IMR-90 (cell line): ENCODE data around the gene RAB39A.

Experiments
- BHLHE40 ChIP-seq: fragments of 150-350 bp; IDR thresholded peaks from 2 replicates; pipeline ENCODE4 v1.6.1; 2016; ENCODE audit warnings: mild to moderate bottlenecking, low read depth, low read length
- CEBPB ChIP-seq: IDR thresholded peaks from 2 replicates; pipeline ENCODE4 v1.6.1; 2012; ENCODE audit warnings: low read depth, low read length, improper control_type of control experiment
- POLR2A ChIP-seq: IDR thresholded peaks from 2 replicates; pipeline ENCODE4 v1.6.1; 2012; ENCODE audit warnings: mild to moderate bottlenecking, low read depth, low read length
- TF ChIP-seq, protein P1 (sequence below): conservative IDR thresholded peaks from 2 replicates; pipeline ENCODE4 v1.5.1; 2012; ENCODE audit warnings: mild to moderate bottlenecking, low read depth, low read length, improper control_type of control experiment
- TF ChIP-seq, protein P2 (sequence below): fragments of 150-350 bp; IDR thresholded peaks from 2 replicates; pipeline ENCODE4 v1.6.1; 2016; ENCODE audit warnings: low read depth, mild to moderate bottlenecking, low read length, moderate library complexity, borderline replicate concordance

DNA sequence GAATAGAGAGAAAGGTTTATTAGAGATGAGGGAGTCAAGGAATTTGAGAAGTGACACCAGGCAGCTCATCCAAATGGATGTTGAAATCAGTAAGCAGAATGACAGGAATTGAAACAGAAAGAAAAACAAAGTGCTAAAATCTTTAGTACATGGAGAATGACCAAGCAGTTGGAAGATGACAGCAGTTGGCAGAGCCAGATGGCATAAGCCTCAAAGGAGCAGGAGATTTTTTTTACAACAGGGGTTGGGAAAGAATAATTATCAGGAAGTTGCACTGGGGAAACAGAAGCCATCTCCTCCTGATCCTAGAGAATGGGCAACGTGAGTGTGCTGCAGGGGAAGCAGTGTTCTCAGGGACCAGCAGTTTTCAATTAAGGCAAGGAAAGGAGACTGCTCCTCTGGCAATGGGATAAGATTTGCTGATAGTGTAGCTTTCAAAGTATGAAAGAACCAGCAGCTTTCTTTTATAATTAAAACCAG, 28.9 kb downstream of the RAB39A start:
- TF ChIP-seq, protein P1, sequence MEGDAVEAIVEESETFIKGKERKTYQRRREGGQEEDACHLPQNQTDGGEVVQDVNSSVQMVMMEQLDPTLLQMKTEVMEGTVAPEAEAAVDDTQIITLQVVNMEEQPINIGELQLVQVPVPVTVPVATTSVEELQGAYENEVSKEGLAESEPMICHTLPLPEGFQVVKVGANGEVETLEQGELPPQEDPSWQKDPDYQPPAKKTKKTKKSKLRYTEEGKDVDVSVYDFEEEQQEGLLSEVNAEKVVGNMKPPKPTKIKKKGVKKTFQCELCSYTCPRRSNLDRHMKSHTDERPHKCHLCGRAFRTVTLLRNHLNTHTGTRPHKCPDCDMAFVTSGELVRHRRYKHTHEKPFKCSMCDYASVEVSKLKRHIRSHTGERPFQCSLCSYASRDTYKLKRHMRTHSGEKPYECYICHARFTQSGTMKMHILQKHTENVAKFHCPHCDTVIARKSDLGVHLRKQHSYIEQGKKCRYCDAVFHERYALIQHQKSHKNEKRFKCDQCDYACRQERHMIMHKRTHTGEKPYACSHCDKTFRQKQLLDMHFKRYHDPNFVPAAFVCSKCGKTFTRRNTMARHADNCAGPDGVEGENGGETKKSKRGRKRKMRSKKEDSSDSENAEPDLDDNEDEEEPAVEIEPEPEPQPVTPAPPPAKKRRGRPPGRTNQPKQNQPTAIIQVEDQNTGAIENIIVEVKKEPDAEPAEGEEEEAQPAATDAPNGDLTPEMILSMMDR = no peak
- no peak for TF ChIP-seq CEBPB
- no peak for TF ChIP-seq BHLHE40
- TF ChIP-seq, protein P2, sequence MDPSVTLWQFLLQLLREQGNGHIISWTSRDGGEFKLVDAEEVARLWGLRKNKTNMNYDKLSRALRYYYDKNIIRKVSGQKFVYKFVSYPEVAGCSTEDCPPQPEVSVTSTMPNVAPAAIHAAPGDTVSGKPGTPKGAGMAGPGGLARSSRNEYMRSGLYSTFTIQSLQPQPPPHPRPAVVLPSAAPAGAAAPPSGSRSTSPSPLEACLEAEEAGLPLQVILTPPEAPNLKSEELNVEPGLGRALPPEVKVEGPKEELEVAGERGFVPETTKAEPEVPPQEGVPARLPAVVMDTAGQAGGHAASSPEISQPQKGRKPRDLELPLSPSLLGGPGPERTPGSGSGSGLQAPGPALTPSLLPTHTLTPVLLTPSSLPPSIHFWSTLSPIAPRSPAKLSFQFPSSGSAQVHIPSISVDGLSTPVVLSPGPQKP = no peak
- no peak for TF ChIP-seq POLR2A
